Peyer's patch (tissue), 4 donors: ENCODE results near the gene MYLK.

Experiments
- CTCF ChIP-seq, 6 experiments: fragments of 450-650 bp in 4 of 6; fragments of 200-600 bp in 2 of 6; sonication (generic) in 1 of 6; IDR thresholded peaks; one replicate each; pipeline ENCODE4 v1.5.1; 2017 to 2019; ENCODE audit warnings: antibody characterized with exemption in 6 of 6, mild to moderate bottlenecking in 3 of 6, moderate library complexity in 1 of 6
- POLR2A ChIP-seq, 2 donors: fragments of 450-650 bp; IDR thresholded peaks; one replicate each; pipeline ENCODE4 v1.5.1; 2017; ENCODE audit warnings: antibody characterized with exemption in 2 of 2, mild to moderate bottlenecking in 2 of 2, moderate library complexity in 2 of 2

GRCh38 chr3:123621850-123622189, 262.3 kb downstream of the MYLK start:
- no peak for TF ChIP-seq CTCF (IDR thresholded peaks at IDR 0.05)
- TF ChIP-seq POLR2A (IDR thresholded peaks at IDR 0.05), result no peak
